Neuron (in vitro differentiated cells): ENCODE measurements around the gene PPFIA3.

Experiments used
- H2AFZ ChIP-seq: one replicate; pipeline ENCODE4 v1.6.1; 2013; ENCODE audit warnings: low read depth, mild to moderate bottlenecking, inconsistent platforms, low read length, moderate library complexity
- H3K27me3 ChIP-seq: one replicate; pipeline ENCODE4 v1.6.1; 2013; ENCODE audit warnings: low read length; ENCODE audit not compliant: insufficient read depth
- H3K36me3 ChIP-seq: one replicate; pipeline ENCODE4 v1.6.1; 2013; ENCODE audit warnings: low read length; ENCODE audit not compliant: insufficient read depth
- H3K4me1 ChIP-seq: one replicate; pipeline ENCODE4 v1.6.1; 2013; ENCODE audit warnings: low read length; ENCODE audit not compliant: insufficient read depth
- H3K4me3 ChIP-seq: 2 replicates; pipeline ENCODE4 v1.5.1; 2013; ENCODE audit warnings: mild to moderate bottlenecking, low read length, moderate library complexity
- H3K9me3 ChIP-seq: one replicate; pipeline ENCODE4 v1.6.1; 2013; ENCODE audit warnings: low read length

Gene PPFIA3

GRCh38 chr19:49109051-49109450 lies 10.3 kb upstream of the PPFIA3 start:
- no peak overlapping the region for H2AFZ ChIP-seq
- H3K4me1 ChIP-seq = peaks cover 3% of the 10 kb centered on the region
- no peaks in the 10 kb centered on the region for H3K27me3 ChIP-seq
- H3K36me3 ChIP-seq = peaks cover 55% of the 10 kb centered on the region
- no peaks in the 10 kb centered on the region for H3K9me3 ChIP-seq
- no peak overlapping the region for H3K4me3 ChIP-seq

- Histone ChIP-seq H2AFZ (no peak overlapping the region), H3K36me3 (peaks cover 49% of the 10 kb centered on the region), H3K4me1 (peaks cover 3% of the 10 kb centered on the region), H3K4me3 (no peak overlapping the region), H3K9me3 (no peaks in the 10 kb centered on the region), H3K27me3 (no peaks in the 10 kb centered on the region)
Measured at GRCh38 chr19:49109569-49110233, 9.6 kb upstream of the PPFIA3 start.

DNA sequence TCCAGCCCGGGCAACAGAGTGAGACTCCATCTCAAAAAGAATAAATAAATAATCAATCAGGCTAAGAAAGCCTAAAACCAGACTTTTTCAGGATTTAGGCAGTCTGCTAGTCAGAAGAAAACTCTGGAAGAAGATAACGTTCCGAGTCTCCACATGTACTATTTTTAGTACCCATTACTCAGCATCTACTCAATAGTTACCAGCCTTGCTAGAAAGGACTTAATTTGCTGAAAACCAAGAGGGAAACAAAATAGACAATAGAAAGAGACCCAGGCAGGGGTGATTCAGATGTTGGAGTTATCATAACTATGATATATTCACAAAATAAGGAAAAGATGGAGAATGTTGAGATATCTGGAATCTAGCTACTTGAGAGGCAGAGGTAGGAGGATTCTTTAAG lies 8.8 kb upstream of the PPFIA3 start:
- H3K9me3 ChIP-seq = no peaks in the 10 kb centered on the region
- no peaks in the 10 kb centered on the region for H3K27me3 ChIP-seq
- H2AFZ ChIP-seq = no peak overlapping the region
- H3K4me1 ChIP-seq = peaks cover 3% of the 10 kb centered on the region
- peaks cover 42% of the 10 kb centered on the region for H3K36me3 ChIP-seq
- H3K4me3 ChIP-seq = no peak overlapping the region

GRCh38 chr19:49111218-49111998 lies 7.9 kb upstream of the PPFIA3 start:
- H3K9me3 ChIP-seq = no peaks in the 10 kb centered on the region
- H3K36me3 ChIP-seq = peaks cover 34% of the 10 kb centered on the region
- H3K4me1 ChIP-seq = peaks cover 3% of the 10 kb centered on the region

GRCh38 chr19:49113762-49114629 lies 5.3 kb upstream of the PPFIA3 start, which contains the start of gene LIN7B:
Gene LIN7B, plus strand, starts transcription at chr19:49114370. Its CDS starts 35 bp downstream, at chr19:49114405.
- peak within 1 kb of the TSS; percentile 53 for H3K4me3 ChIP-seq
- H3K4me1 ChIP-seq = peaks cover 9% of the 10 kb centered on the region
- peak within 1 kb of the TSS; percentile 55 for H2AFZ ChIP-seq
- H3K27me3 ChIP-seq = no peaks in the 10 kb centered on the region
- no peaks in the 10 kb centered on the region for H3K9me3 ChIP-seq
- H3K36me3 ChIP-seq = peaks cover 10% of the 10 kb centered on the region

More at GRCh38 chr19:49111218-49111998, 7.9 kb upstream of the PPFIA3 start:
- H3K4me3 ChIP-seq = no peak overlapping the region
- no peak overlapping the region for H2AFZ ChIP-seq
- no peaks in the 10 kb centered on the region for H3K27me3 ChIP-seq

- H3K4me1 ChIP-seq = peaks cover 11% of the 10 kb centered on the region
- H3K27me3 ChIP-seq = peaks cover under 1% of the 10 kb centered on the region
- H3K36me3 ChIP-seq = peaks cover 2% of the 10 kb centered on the region
- peak overlapping the region; percentile 53 for H3K4me3 ChIP-seq
- peak overlapping the region; percentile 55 for H2AFZ ChIP-seq
- H3K9me3 ChIP-seq = no peaks in the 10 kb centered on the region
Measured at GRCh38 chr19:49114630-49115363, 4.5 kb upstream of the PPFIA3 start.

DNA sequence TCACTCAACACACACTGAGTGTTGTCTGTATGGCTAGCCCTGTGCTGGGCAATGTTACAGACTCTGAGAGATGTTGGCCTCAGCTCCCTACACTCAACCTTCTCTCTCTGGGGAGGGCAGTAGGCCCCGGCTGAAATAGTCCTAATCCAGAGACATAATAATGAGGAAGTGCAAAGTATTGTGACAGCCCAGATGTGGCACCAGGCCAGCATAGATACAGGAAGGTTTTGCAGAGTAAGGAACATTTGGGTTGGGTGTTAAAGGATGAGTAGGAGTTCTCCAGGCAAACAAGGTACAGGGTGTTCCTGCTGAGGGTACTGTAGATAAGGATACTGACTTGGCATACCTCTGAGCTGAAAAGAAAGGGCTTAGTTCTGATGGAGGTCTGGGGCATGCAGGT lies 2.8 kb upstream of the PPFIA3 start:
- Histone ChIP-seq H2AFZ (no peak overlapping the region), H3K4me1 (peaks cover 13% of the 10 kb centered on the region), H3K27me3 (peaks cover 13% of the 10 kb centered on the region), H3K4me3 (no peak overlapping the region), H3K36me3 (no peaks in the 10 kb centered on the region), H3K9me3 (no peaks in the 10 kb centered on the region)

DNA sequence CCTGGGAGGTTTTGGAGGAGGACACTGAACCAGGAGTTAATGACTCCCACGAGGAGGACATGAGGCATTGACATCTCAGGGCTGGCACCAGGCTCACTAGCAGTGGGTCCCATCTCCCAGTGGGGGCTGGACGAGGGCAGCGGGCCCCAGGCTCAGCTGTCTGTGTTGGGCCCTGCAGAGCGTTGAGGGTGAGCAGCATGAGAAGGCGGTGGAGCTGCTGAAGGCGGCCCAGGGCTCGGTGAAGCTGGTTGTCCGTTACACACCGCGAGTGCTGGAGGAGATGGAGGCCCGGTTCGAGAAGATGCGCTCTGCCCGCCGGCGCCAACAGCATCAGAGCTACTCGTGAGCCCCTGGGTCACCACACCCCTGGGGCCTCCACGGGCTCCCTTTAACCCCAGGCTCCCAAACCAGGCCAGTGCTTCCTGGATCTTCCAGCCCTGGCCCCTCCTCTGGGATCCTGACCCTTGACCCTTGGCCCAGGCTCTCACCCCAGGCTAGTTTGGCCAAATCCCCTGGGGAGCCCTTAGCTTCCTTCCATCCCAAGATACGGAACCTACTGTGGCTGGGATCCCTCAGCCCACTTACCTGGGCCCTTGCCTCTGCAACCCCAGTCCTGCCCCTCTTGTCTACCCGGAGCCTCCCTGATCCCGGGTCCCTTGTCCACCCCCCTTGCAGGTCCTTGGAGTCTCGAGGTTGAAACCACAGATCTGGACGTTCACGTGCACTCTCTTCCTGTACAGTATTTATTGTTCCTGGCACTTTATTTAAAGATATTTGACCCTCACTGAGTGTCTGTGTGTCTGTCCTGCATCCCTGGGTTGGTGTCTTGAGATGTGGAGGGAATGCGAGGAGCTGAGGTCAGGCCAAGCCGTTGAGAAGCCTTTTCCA lies 1.4 kb upstream of the PPFIA3 start:
- Histone ChIP-seq H3K36me3 (no peaks in the 10 kb centered on the region), H3K4me1 (peaks cover 13% of the 10 kb centered on the region), H3K4me3 (peak overlapping the region; percentile 89), H3K9me3 (no peaks in the 10 kb centered on the region), H3K27me3 (peaks cover 13% of the 10 kb centered on the region), H2AFZ (no peak overlapping the region)

GRCh38 chr19:49118565-49119410 lies 556 bp upstream of the PPFIA3 start, which contains the start of gene C19orf73:
Gene C19orf73, minus strand, starts transcription at chr19:49119143. Its CDS starts 121 bp downstream, at chr19:49119022.
- Histone ChIP-seq H2AFZ (peak within 1 kb of the TSS; percentile 76), H3K4me1 (peaks cover 12% of the 10 kb centered on the region), H3K4me3 (peak within 1 kb of the TSS; percentile 89), H3K36me3 (no peaks in the 10 kb centered on the region), H3K9me3 (no peaks in the 10 kb centered on the region), H3K27me3 (peaks cover 13% of the 10 kb centered on the region)

- Histone ChIP-seq H3K27me3 (peaks cover 13% of the 10 kb centered on the region), H3K4me3 (peak overlapping the region; percentile 89), H2AFZ (peak overlapping the region; percentile 69), H3K4me1 (peaks cover 10% of the 10 kb centered on the region), H3K9me3 (no peaks in the 10 kb centered on the region), H3K36me3 (no peaks in the 10 kb centered on the region)
Measured at GRCh38 chr19:49120325-49120683, 960 bp downstream of the PPFIA3 start.

GRCh38 chr19:49120868-49121267 lies 1.5 kb downstream of the PPFIA3 start:
- Histone ChIP-seq H2AFZ (no peak overlapping the region), H3K36me3 (no peaks in the 10 kb centered on the region), H3K9me3 (no peaks in the 10 kb centered on the region), H3K4me3 (no peak overlapping the region), H3K4me1 (peaks cover 10% of the 10 kb centered on the region), H3K27me3 (peaks cover 13% of the 10 kb centered on the region)
